K562 (cell line): ENCODE measurements around the gene CST9L. TPM values are rescaled to one million over a fixed set of nuclear protein-coding genes. Genes with fewer than 3 reads are reported as not detected.

Experiments used
- ATAC-seq: fragments of 200-7000 bp; cut with Tn5 transposase; 3 replicates; pipeline ENCODE4 v1.9.1; 2020; ENCODE audit warnings: moderate library complexity
- BruUV-seq: library from RNA; stranded (reverse); fragments of 400-500 nt; replicated peaks from 2 replicates; lab custom pipeline; 2021; lab: Mats Ljungman, UMichigan
- CTCF ChIA-PET: fragments of 300-600 bp; formaldehyde crosslinking; extraction: SDS; loops from one replicate; lab custom pipeline; 2021; ENCODE audit warnings: low intra/inter-chr PET ratio; lab: Yijun Ruan, JAX
- POLR2A ChIA-PET: fragments of 300-600, 350-650 bp; sonication (Branson Sonifier 250); formaldehyde crosslinking; extraction: SDS; loops from one replicate; lab custom pipeline; 2021; ENCODE audit warnings: antibody characterized with exemption, inconsistent platforms; lab: Yijun Ruan, JAX
- DNase-seq, 4 experiments: peaks; one replicate each; pipeline versions ENCODE4 v3.0.0 to v3.0.0-alpha.2; 2011 to 2018; ENCODE audit warnings: low spot score in 3 of 4, mixed read lengths in 3 of 4; ENCODE audit errors: extremely low read depth in 1 of 4
- FAIRE-seq: peaks from 2 replicates; lab custom pipeline; 2011; peaks lifted over from hg19 to GRCh38; lab: Jason Lieb, UNC
- H2AFZ ChIP-seq: 2 replicates; pipeline ENCODE4 v1.6.0; 2011; ENCODE audit warnings: low read depth, low read length, control low read depth, inconsistent platforms
- H3K27ac ChIP-seq: fragments of 200-600 bp; 3 replicates; pipeline ENCODE4 v1.8.0; 2011; ENCODE audit warnings: low read depth, mild to moderate bottlenecking, control low read depth, inconsistent platforms, low read length, moderate library complexity, mixed read lengths; ENCODE audit errors: extremely low read depth
- H3K27me3 ChIP-seq, 2 experiments: fragments of 300-600 bp in 1 of 2; 2 replicates in 1 of 2; 3 replicates in 1 of 2; pipeline versions ENCODE4 v1.6.0 to v1.8.0; 2011; ENCODE audit warnings: inconsistent platforms in 2 of 2, low read length in 2 of 2, mild to moderate bottlenecking in 1 of 2, mixed read lengths in 1 of 2, moderate library complexity in 1 of 2; ENCODE audit not compliant: control insufficient read depth in 2 of 2, insufficient read depth in 2 of 2
- H3K36me3 ChIP-seq: fragments of 300-600 bp; 3 replicates; pipeline ENCODE4 v1.8.0; 2011; ENCODE audit warnings: mild to moderate bottlenecking, low read length, inconsistent platforms; ENCODE audit not compliant: control insufficient read depth, insufficient read depth
- H3K4me1 ChIP-seq, 2 experiments: fragments of 200-600 bp in 1 of 2; replicated peaks in 1 of 2; 2 replicates in 1 of 2; 3 replicates in 1 of 2; pipeline versions ENCODE4 v1.5.1 to v1.8.0; 2011; ENCODE audit warnings: inconsistent platforms in 2 of 2, low read length in 2 of 2, mild to moderate bottlenecking in 1 of 2, mixed read lengths in 1 of 2, moderate library complexity in 1 of 2; ENCODE audit not compliant: control insufficient read depth in 2 of 2, insufficient read depth in 2 of 2
- H3K4me2 ChIP-seq: 2 replicates; pipeline ENCODE4 v1.6.1; 2011; ENCODE audit warnings: low read length, control low read depth, inconsistent platforms, mixed read lengths; ENCODE audit not compliant: insufficient read depth
- H3K4me3 ChIP-seq: fragments of 200-600 bp; sonication (generic), shearing (Covaris generic); 2 replicates; pipeline ENCODE4 v1.5.1; 2016; ENCODE audit warnings: control low read depth, inconsistent platforms
- H3K79me2 ChIP-seq: fragments of 200-600 bp; 3 replicates; pipeline ENCODE4 v1.8.0; 2011; ENCODE audit warnings: low read length, inconsistent platforms; ENCODE audit not compliant: control insufficient read depth, insufficient read depth
- H3K9ac ChIP-seq, 2 experiments: 2 replicates each; pipeline versions ENCODE4 v1.6.0 to v1.6.1; 2011; ENCODE audit warnings: low read depth in 2 of 2, low read length in 2 of 2, control low read depth in 1 of 2, inconsistent platforms in 1 of 2, mild to moderate bottlenecking in 1 of 2, mixed read lengths in 1 of 2; ENCODE audit not compliant: insufficient read depth in 1 of 2
- H3K9me1 ChIP-seq: one replicate; pipeline ENCODE4 v1.6.0; 2011; ENCODE audit warnings: inconsistent platforms, mild to moderate bottlenecking, low read length, moderate library complexity; ENCODE audit not compliant: control insufficient read depth, insufficient read depth
- H3K9me3 ChIP-seq: replicated peaks from 2 replicates; pipeline ENCODE4 v1.5.1; 2011; ENCODE audit warnings: low read depth, low read length, inconsistent platforms; ENCODE audit not compliant: control insufficient read depth, insufficient read depth
- H4K20me1 ChIP-seq: replicated peaks from 2 replicates; pipeline ENCODE4 v1.6.1; 2011; ENCODE audit warnings: low read length, inconsistent platforms, mixed read lengths; ENCODE audit not compliant: control insufficient read depth, insufficient read depth
- BRD4 ChIP-seq: fragments of 200-600 bp; sonication (generic); IDR thresholded peaks from 2 replicates; pipeline ENCODE4 v1.6.1; 2017; ENCODE audit warnings: inconsistent platforms
- CEBPZ ChIP-seq: fragments of 150-350 bp; IDR thresholded peaks from 2 replicates; pipeline ENCODE4 v1.6.1; 2014; ENCODE audit warnings: low read depth, mild to moderate bottlenecking, low read length, borderline replicate concordance
- RBM14 ChIP-seq: fragments of 200-400 bp; formaldehyde crosslinking; IDR thresholded peaks from 2 replicates; pipeline ENCODE4 v1.6.1; 2018; ENCODE audit warnings: low read depth, mild to moderate bottlenecking, low read length, moderate library complexity, borderline replicate concordance; ENCODE audit not compliant: insufficient read depth
- SAP30 ChIP-seq: fragments of 200-600 bp; sonication (generic); IDR thresholded peaks from 2 replicates; pipeline ENCODE4 v1.6.1; 2012; ENCODE audit warnings: borderline replicate concordance, low read depth, mild to moderate bottlenecking, moderate library complexity, low read length, control low read depth, inconsistent platforms; ENCODE audit not compliant: insufficient read depth, poor library complexity, severe bottlenecking
- SP1 ChIP-seq: sonication (generic); formaldehyde crosslinking; IDR thresholded peaks from 2 replicates; pipeline ENCODE4 v1.8.1; 2022; ENCODE audit warnings: mild to moderate bottlenecking, missing genetic modification reagents
- SRSF9 ChIP-seq: fragments of 200-400 bp; formaldehyde crosslinking; IDR thresholded peaks from 2 replicates; pipeline ENCODE4 v1.6.1; 2017; ENCODE audit warnings: low read depth, low read length, borderline replicate concordance
- TAF9B ChIP-seq: fragments of 450-650 bp; IDR thresholded peaks from 2 replicates; pipeline ENCODE4 v1.6.1; 2018; ENCODE audit warnings: mild to moderate bottlenecking; ENCODE audit not compliant: partially characterized antibody
- TOE1 ChIP-seq, 2 experiments: fragments of 450-650 bp in 1 of 2; sonication (generic) in 1 of 2; formaldehyde crosslinking in 1 of 2; IDR thresholded peaks; 2 replicates each; pipeline versions ENCODE4 v1.7.1 to v1.8.0; 2016 to 2022; ENCODE audit warnings: borderline replicate concordance in 2 of 2, mild to moderate bottlenecking in 2 of 2, antibody characterized with exemption in 1 of 2, inconsistent platforms in 1 of 2, low read depth in 1 of 2, missing genetic modification reagents in 1 of 2, moderate library complexity in 1 of 2
- WGBS: fragments of 100-300 bp; shearing (Covaris generic); methylation state at CpG from one replicate; pipeline ENCODE4 v1.1.6; 2016; ENCODE audit warnings: low coverage, mixed read lengths; ENCODE audit not compliant: insufficient coverage; ENCODE audit errors: missing lambda C conversion rate; 5-methylcytosine and 5-hydroxymethylcytosine counted together
- in situ Hi-C: fragments of 300-500 bp; cut with MboI; formaldehyde crosslinking; loops from 4 replicates; pipeline ENCODE4 v1.15.0; 2018; ENCODE audit warnings: inconsistent platforms, mixed read lengths
- intact Hi-C: fragments of 100-400 bp; cut with micrococcal nuclease; formaldehyde crosslinking; loops from 2 replicates; pipeline ENCODE4 v1.14.2; 2022
- polyA plus RNA-seq, 8 experiments: library from polyadenylated mRNA; depleted of rRNA in 4 of 8; stranded (reverse) in 5 of 8; unstranded in 3 of 8; fragments of >200 nt; fragmentation: Nextera tagmentation in 2 of 8; fragmentation: Illumina TruSeq in 1 of 8; extraction: Ambion mirVana in 2 of 8; extraction: Trizol in 1 of 8; gene quantifications; 2 replicates each; pipeline versions ENCODE4 v1.2.1 to v1.2.3, GENCODE V29; 2011 to 2014; ENCODE audit warnings: inconsistent platforms in 1 of 8, missing spikeins in 1 of 8
- total RNA-seq, 7 experiments: library from RNA; depleted of rRNA in 6 of 7; stranded (reverse); fragments of >200 nt in 6 of 7; fragmentation: Illumina TruSeq in 2 of 7; extraction: Trizol in 2 of 7; gene quantifications; 2 replicates each; pipeline versions ENCODE4 v1.2.1 to v1.2.3, GENCODE V29; 2011 to 2021; ENCODE audit warnings: low replicate concordance in 1 of 7

Gene CST9L
- total and polyA plus RNA-seq, 9 of the 15 experiments (the other 6 are each of a cell fraction or from before 2014, with no cell fraction given) = not detected

GRCh38 chr20:23514848-23515247 is 53.4 kb downstream of the CST9L start:
- Histone ChIP-seq H3K4me3 (no peak overlapping the region), H3K79me2 (no peaks in the 10 kb centered on the region), H3K4me1 (no peaks in the 10 kb centered on the region), H3K9me3 (no peaks in the 10 kb centered on the region)
- intact Hi-C loops (no loop called here), in situ Hi-C loops (no loop called here)
- no peak for DNase-seq
- WGBS = 0% methylated on average over 1 of the region's 1 CpG
- TF ChIP-seq SRSF9 = no peak
- no peak for TF ChIP-seq SAP30
- no peak for TF ChIP-seq TOE1 (IDR thresholded peaks at IDR 0.05; ENCODE audit: borderline replicate concordance)
- TF ChIP-seq TOE1 (CRISPR knock-in tag; IDR thresholded peaks at IDR 0.05; ENCODE audit: borderline replicate concordance, low read depth) = no peak
- no peak for TF ChIP-seq RBM14
- no peak for TF ChIP-seq TAF9B
- TF ChIP-seq BRD4 = no peak
- no peak for TF ChIP-seq SP1 (CRISPR knock-in tag)
- no peak for TF ChIP-seq CEBPZ
- TF ChIP-seq, all 486 proteins: peak for 0
- FAIRE-seq (no peak), ATAC-seq (no peak)
- CTCF ChIA-PET = no interaction called here
- Histone ChIP-seq H3K9me1 (no peaks in the 10 kb centered on the region), H2AFZ (no peak overlapping the region), H3K4me2 (no peak overlapping the region), H4K20me1 (no peaks in the 10 kb centered on the region), H3K36me3 (no peaks in the 10 kb centered on the region), H3K9ac (no peak overlapping the region), H3K27ac (no peak overlapping the region), H3K27me3 (peaks cover 0 to 28% of the 10 kb centered on the region in 2 experiments; a peak in 2 of 5 replicates)
- BruUV-seq = no TSS peak
- POLR2A ChIA-PET = no interaction called here

Other genes starting within 250 kb of the CST9L start
Only the 7 nearest of the 10 such genes appear.
- gene NAPB, start 147.0 kb downstream of the CST9L start, total RNA-seq (2014; rRNA removed) = 5.2 and 6.5 TPM in 2 replicates
- gene NAPB, start 147.0 kb downstream of the CST9L start, total RNA-seq (2014; rRNA removed; fragmentation: Illumina TruSeq; extraction: Trizol) = 5.9 and 6.9 TPM in 2 replicates
- gene NAPB, start 147.0 kb downstream of the CST9L start, total RNA-seq (2015; rRNA removed; fragmentation: Illumina TruSeq; extraction: Trizol) = 5.6 and 5.8 TPM in 2 replicates
- gene NAPB, start 147.0 kb downstream of the CST9L start, total RNA-seq (2021) = 4.5 and 5.0 TPM in 2 replicates
- gene NAPB, start 147.0 kb downstream of the CST9L start, polyA plus RNA-seq (2011; rRNA removed) = 7.7 and 8.4 TPM in 2 replicates
- 4.0 and 4.4 TPM in 2 replicates for gene NAPB, start 147.0 kb downstream of the CST9L start, polyA plus RNA-seq (2014; fragmentation: Illumina TruSeq; extraction: Trizol)
- 1 to 10 TPM; 1.4 to 2.3 TPM for gene NAPB, start 147.0 kb downstream of the CST9L start, polyA plus RNA-seq (2014; fragmentation: Nextera tagmentation; extraction: Ambion mirVana)
- gene NAPB, start 147.0 kb downstream of the CST9L start, polyA plus RNA-seq (2014; rRNA removed) = 5.3 and 6.2 TPM in 2 replicates
- gene CSTL1, start 128.8 kb downstream of the CST9L start, total RNA-seq (2014; rRNA removed) = not detected in 2 replicates
- gene CSTL1, start 128.8 kb downstream of the CST9L start, total RNA-seq (2014; rRNA removed; fragmentation: Illumina TruSeq; extraction: Trizol) = not detected in 2 replicates
- not detected in 2 replicates for gene CSTL1, start 128.8 kb downstream of the CST9L start, total RNA-seq (2015; rRNA removed; fragmentation: Illumina TruSeq; extraction: Trizol)
- not detected in 2 replicates for gene CSTL1, start 128.8 kb downstream of the CST9L start, total RNA-seq (2021)
- gene CSTL1, start 128.8 kb downstream of the CST9L start, polyA plus RNA-seq (2011; rRNA removed) = not detected in 2 replicates
- gene CSTL1, start 128.8 kb downstream of the CST9L start, polyA plus RNA-seq (2014; fragmentation: Illumina TruSeq; extraction: Trizol) = not detected in 2 replicates
- gene CSTL1, start 128.8 kb downstream of the CST9L start, polyA plus RNA-seq (2014; fragmentation: Nextera tagmentation; extraction: Ambion mirVana) = not detected
- gene CSTL1, start 128.8 kb downstream of the CST9L start, polyA plus RNA-seq (2014; rRNA removed) = not detected in 2 replicates
- gene CST11, start 115.6 kb downstream of the CST9L start, total RNA-seq (2014; rRNA removed) = not detected in 2 replicates
- gene CST11, start 115.6 kb downstream of the CST9L start, total RNA-seq (2014; rRNA removed; fragmentation: Illumina TruSeq; extraction: Trizol) = not detected in 2 replicates
- gene CST11, start 115.6 kb downstream of the CST9L start, total RNA-seq (2015; rRNA removed; fragmentation: Illumina TruSeq; extraction: Trizol) = not detected in 2 replicates
- not detected in 2 replicates for gene CST11, start 115.6 kb downstream of the CST9L start, total RNA-seq (2021)
- gene CST11, start 115.6 kb downstream of the CST9L start, polyA plus RNA-seq (2011; rRNA removed) = not detected in 2 replicates
- gene CST11, start 115.6 kb downstream of the CST9L start, polyA plus RNA-seq (2014; fragmentation: Illumina TruSeq; extraction: Trizol) = not detected in 2 replicates
- gene CST11, start 115.6 kb downstream of the CST9L start, polyA plus RNA-seq (2014; fragmentation: Nextera tagmentation; extraction: Ambion mirVana) = not detected
- gene CST11, start 115.6 kb downstream of the CST9L start, polyA plus RNA-seq (2014; rRNA removed) = not detected in 2 replicates
- gene CST8, start 77.4 kb downstream of the CST9L start, total RNA-seq (2014; rRNA removed) = not detected in 2 replicates
- not detected in 2 replicates for gene CST8, start 77.4 kb downstream of the CST9L start, total RNA-seq (2014; rRNA removed; fragmentation: Illumina TruSeq; extraction: Trizol)
- not detected in 2 replicates for gene CST8, start 77.4 kb downstream of the CST9L start, total RNA-seq (2015; rRNA removed; fragmentation: Illumina TruSeq; extraction: Trizol)
- not detected in 2 replicates for gene CST8, start 77.4 kb downstream of the CST9L start, total RNA-seq (2021)
- gene CST8, start 77.4 kb downstream of the CST9L start, polyA plus RNA-seq (2011; rRNA removed) = not detected in 2 replicates
- not detected in 2 replicates for gene CST8, start 77.4 kb downstream of the CST9L start, polyA plus RNA-seq (2014; fragmentation: Illumina TruSeq; extraction: Trizol)
- gene CST8, start 77.4 kb downstream of the CST9L start, polyA plus RNA-seq (2014; fragmentation: Nextera tagmentation; extraction: Ambion mirVana) = not detected
- gene CST8, start 77.4 kb downstream of the CST9L start, polyA plus RNA-seq (2014; rRNA removed) = not detected in 2 replicates
- not detected in 2 replicates for gene CST9, start 37.4 kb upstream of the CST9L start, total RNA-seq (2014; rRNA removed)
- not detected in 2 replicates for gene CST9, start 37.4 kb upstream of the CST9L start, total RNA-seq (2014; rRNA removed; fragmentation: Illumina TruSeq; extraction: Trizol)
- not detected in 2 replicates for gene CST9, start 37.4 kb upstream of the CST9L start, total RNA-seq (2015; rRNA removed; fragmentation: Illumina TruSeq; extraction: Trizol)
- gene CST9, start 37.4 kb upstream of the CST9L start, total RNA-seq (2021) = not detected in 2 replicates
- gene CST9, start 37.4 kb upstream of the CST9L start, polyA plus RNA-seq (2011; rRNA removed) = not detected in 2 replicates
- gene CST9, start 37.4 kb upstream of the CST9L start, polyA plus RNA-seq (2014; fragmentation: Illumina TruSeq; extraction: Trizol) = not detected in 2 replicates
- not detected for gene CST9, start 37.4 kb upstream of the CST9L start, polyA plus RNA-seq (2014; fragmentation: Nextera tagmentation; extraction: Ambion mirVana)
- gene CST9, start 37.4 kb upstream of the CST9L start, polyA plus RNA-seq (2014; rRNA removed) = not detected in 2 replicates
- 66.7 and 81.2 TPM in 2 replicates for gene CST3, start 69.5 kb upstream of the CST9L start, total RNA-seq (2014; rRNA removed)
- 14.8 and 23.1 TPM in 2 replicates for gene CST3, start 69.5 kb upstream of the CST9L start, total RNA-seq (2014; rRNA removed; fragmentation: Illumina TruSeq; extraction: Trizol)
- 42.9 and 48.5 TPM in 2 replicates for gene CST3, start 69.5 kb upstream of the CST9L start, total RNA-seq (2015; rRNA removed; fragmentation: Illumina TruSeq; extraction: Trizol)
- 111 and 113 TPM in 2 replicates for gene CST3, start 69.5 kb upstream of the CST9L start, total RNA-seq (2021)
- gene CST3, start 69.5 kb upstream of the CST9L start, polyA plus RNA-seq (2011; rRNA removed) = 46.6 and 83.5 TPM in 2 replicates
- gene CST3, start 69.5 kb upstream of the CST9L start, polyA plus RNA-seq (2014; fragmentation: Illumina TruSeq; extraction: Trizol) = 52.1 and 55.2 TPM in 2 replicates
- gene CST3, start 69.5 kb upstream of the CST9L start, polyA plus RNA-seq (2014; fragmentation: Nextera tagmentation; extraction: Ambion mirVana) = 10 to 100 TPM in 1 of 2 experiments, 1 to 10 TPM in 1; 8.7 to 12.4 TPM
- 103 and 110 TPM in 2 replicates for gene CST3, start 69.5 kb upstream of the CST9L start, polyA plus RNA-seq (2014; rRNA removed)
- not detected in 2 replicates for gene CST4, start 120.6 kb upstream of the CST9L start, total RNA-seq (2014; rRNA removed)
- not detected in 2 replicates for gene CST4, start 120.6 kb upstream of the CST9L start, total RNA-seq (2014; rRNA removed; fragmentation: Illumina TruSeq; extraction: Trizol)
- gene CST4, start 120.6 kb upstream of the CST9L start, total RNA-seq (2015; rRNA removed; fragmentation: Illumina TruSeq; extraction: Trizol) = not detected in 2 replicates
- not detected in 2 replicates for gene CST4, start 120.6 kb upstream of the CST9L start, total RNA-seq (2021)
- not detected in 2 replicates for gene CST4, start 120.6 kb upstream of the CST9L start, polyA plus RNA-seq (2011; rRNA removed)
- not detected in 2 replicates for gene CST4, start 120.6 kb upstream of the CST9L start, polyA plus RNA-seq (2014; fragmentation: Illumina TruSeq; extraction: Trizol)
- not detected for gene CST4, start 120.6 kb upstream of the CST9L start, polyA plus RNA-seq (2014; fragmentation: Nextera tagmentation; extraction: Ambion mirVana)
- not detected in 2 replicates for gene CST4, start 120.6 kb upstream of the CST9L start, polyA plus RNA-seq (2014; rRNA removed)